A549 (cell line): Measurements from ENCODE around the gene DOK6.

ENCODE experiments used
- ESRRA ChIP-seq: fragments of 150-350 bp; IDR thresholded peaks from 2 replicates; pipeline ENCODE4 v1.6.1; 2014; ENCODE audit warnings: mild to moderate bottlenecking, low read length, borderline replicate concordance
- FOSL2 ChIP-seq, 2 experiments: fragments of 450-650 bp in 1 of 2; fragments of >200 bp in 1 of 2; sonication (Bioruptor Twin) in 1 of 2; formaldehyde crosslinking; IDR thresholded peaks; 2 replicates each; pipeline versions ENCODE4 v1.5.0 to v1.6.1; 2016 to 2020; ENCODE audit warnings: mild to moderate bottlenecking in 1 of 2, moderate library complexity in 1 of 2
- JUN ChIP-seq, 2 experiments: fragments of >200 bp; sonication (Bioruptor Twin); formaldehyde crosslinking; IDR thresholded peaks; 2 replicates in 1 of 2; 3 replicates in 1 of 2; pipeline ENCODE4 v1.6.1; 2016 to 2017
- POLR2A ChIP-seq: IDR thresholded peaks from 2 replicates; pipeline ENCODE4 v1.6.1; 2012; ENCODE audit warnings: mild to moderate bottlenecking, low read length
- RAD21 ChIP-seq, 2 experiments: fragments of >200 bp in 1 of 2; sonication (Bioruptor Twin) in 1 of 2; formaldehyde crosslinking in 1 of 2; IDR thresholded peaks in 1 of 2; conservative IDR thresholded peaks in 1 of 2; 2 replicates in 1 of 2; 3 replicates in 1 of 2; pipeline ENCODE4 v1.6.1; 2012 to 2018; ENCODE audit warnings: inconsistent platforms in 1 of 2
- RFX5 ChIP-seq: fragments of 450-650 bp; IDR thresholded peaks from 2 replicates; pipeline ENCODE4 v1.7.1; 2014; ENCODE audit warnings: antibody characterized with exemption, mild to moderate bottlenecking, moderate library complexity
- ZSCAN20 ChIP-seq: fragments of 250-450 bp; sonication (Bioruptor Pico); IDR thresholded peaks from 2 replicates; pipeline ENCODE4 v1.8.0; 2022; ENCODE audit warnings: mild to moderate bottlenecking, moderate library complexity
- TF ChIP-seq, protein P1 (sequence below): fragments of >200 bp; sonication (Bioruptor Twin); formaldehyde crosslinking; IDR thresholded peaks from 3 replicates; pipeline ENCODE4 v1.5.1; 2016

GRCh38 chr18:69612242-69612641 is 211.6 kb downstream of the DOK6 start:
- TF ChIP-seq POLR2A (no peak), FOSL2 (IDR thresholded peaks at IDR 0.05) (no peak), FOSL2 (CRISPR knock-in tag; IDR thresholded peaks at IDR 0.05) (no peak), ESRRA (no peak), JUN (IDR thresholded peaks at IDR 0.05) (no peak), RAD21 (conservative IDR thresholded peaks at IDR 0.05 in 1 of 2, IDR thresholded peaks at IDR 0.05 in 1 of 2) (no peak), RFX5 (no peak), ZSCAN20 (CRISPR knock-in tag) (no peak)
- TF ChIP-seq, protein P1, sequence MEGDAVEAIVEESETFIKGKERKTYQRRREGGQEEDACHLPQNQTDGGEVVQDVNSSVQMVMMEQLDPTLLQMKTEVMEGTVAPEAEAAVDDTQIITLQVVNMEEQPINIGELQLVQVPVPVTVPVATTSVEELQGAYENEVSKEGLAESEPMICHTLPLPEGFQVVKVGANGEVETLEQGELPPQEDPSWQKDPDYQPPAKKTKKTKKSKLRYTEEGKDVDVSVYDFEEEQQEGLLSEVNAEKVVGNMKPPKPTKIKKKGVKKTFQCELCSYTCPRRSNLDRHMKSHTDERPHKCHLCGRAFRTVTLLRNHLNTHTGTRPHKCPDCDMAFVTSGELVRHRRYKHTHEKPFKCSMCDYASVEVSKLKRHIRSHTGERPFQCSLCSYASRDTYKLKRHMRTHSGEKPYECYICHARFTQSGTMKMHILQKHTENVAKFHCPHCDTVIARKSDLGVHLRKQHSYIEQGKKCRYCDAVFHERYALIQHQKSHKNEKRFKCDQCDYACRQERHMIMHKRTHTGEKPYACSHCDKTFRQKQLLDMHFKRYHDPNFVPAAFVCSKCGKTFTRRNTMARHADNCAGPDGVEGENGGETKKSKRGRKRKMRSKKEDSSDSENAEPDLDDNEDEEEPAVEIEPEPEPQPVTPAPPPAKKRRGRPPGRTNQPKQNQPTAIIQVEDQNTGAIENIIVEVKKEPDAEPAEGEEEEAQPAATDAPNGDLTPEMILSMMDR: no peak
